Mononuclear cell (primary cell): Measurements from ENCODE around the gene ZNF273. TPM values are rescaled to one million over a fixed set of nuclear protein-coding genes. Genes with fewer than 3 reads are reported as not detected.

Experiments used
- H3K27me3 ChIP-seq: 2 replicates; pipeline ENCODE4 v1.6.0; 2011; ENCODE audit warnings: low read length, control low read depth; ENCODE audit not compliant: insufficient read depth
- H3K4me1 ChIP-seq: 2 replicates; pipeline ENCODE4 v1.5.1; 2011; ENCODE audit warnings: mild to moderate bottlenecking, low read length, control low read depth; ENCODE audit not compliant: insufficient read depth
- H3K4me3 ChIP-seq: 2 replicates; pipeline ENCODE4 v1.5.1; 2011; ENCODE audit warnings: mild to moderate bottlenecking, low read length, moderate library complexity
- H3K9me3 ChIP-seq: 2 replicates; pipeline ENCODE4 v1.5.1; 2011; ENCODE audit warnings: low read depth, mild to moderate bottlenecking, control low read depth, low read length
- total RNA-seq: library from RNA; depleted of rRNA; stranded (reverse); fragments of >200 nt; gene quantifications from one replicate; pipeline ENCODE4 v1.2.3, GENCODE V29; 2012

ZNF273 gene
- total RNA-seq, 1 donor: 16.2 TPM

GRCh38 chr7:64874114-64874513 is 29.0 kb upstream of the ZNF273 start:
- Histone ChIP-seq H3K27me3 (no peaks in the 10 kb centered on the region), H3K9me3 (no peaks in the 10 kb centered on the region)

DNA sequence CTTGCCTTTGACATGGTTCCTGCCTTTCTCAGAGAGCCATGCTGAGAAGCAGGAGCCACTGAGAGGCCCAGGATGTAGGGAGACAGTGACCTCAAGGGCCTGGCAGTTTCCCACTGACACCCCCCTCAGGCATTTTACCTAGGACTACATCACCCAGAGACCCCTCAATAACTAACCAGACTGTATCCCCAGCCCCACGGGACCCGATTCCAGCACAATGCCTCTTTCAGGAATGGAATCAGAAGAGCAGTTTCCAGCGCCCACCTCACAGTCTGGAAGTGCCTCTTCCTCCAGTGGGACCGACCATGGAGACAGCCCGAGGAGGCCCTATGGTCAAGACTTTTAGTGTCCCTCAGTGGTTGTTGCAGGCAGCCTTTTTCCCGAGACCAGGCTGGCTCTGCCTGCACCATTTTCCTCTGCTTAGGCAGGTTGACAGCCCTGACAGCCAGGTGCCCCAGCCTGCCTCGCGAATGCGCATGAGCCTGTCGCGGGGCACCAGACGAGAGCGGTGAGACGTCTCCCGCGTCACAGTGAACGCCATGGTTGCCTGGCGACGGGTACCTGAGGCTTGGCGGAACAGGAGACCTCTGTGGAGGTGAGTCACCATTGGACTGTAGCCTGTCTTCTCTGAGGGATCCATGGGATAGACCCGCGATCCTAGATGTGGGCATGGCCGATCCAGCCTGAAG is 28.4 kb upstream of the ZNF273 start:
- no peak overlapping the region for H3K4me3 ChIP-seq
- no peaks in the 10 kb centered on the region for H3K27me3 ChIP-seq
- H3K9me3 ChIP-seq: no peaks in the 10 kb centered on the region
- no peaks in the 10 kb centered on the region for H3K4me1 ChIP-seq

More at GRCh38 chr7:64874114-64874513, 29.0 kb upstream of the ZNF273 start:
- no peak overlapping the region for H3K4me3 ChIP-seq
- no peaks in the 10 kb centered on the region for H3K4me1 ChIP-seq

DNA sequence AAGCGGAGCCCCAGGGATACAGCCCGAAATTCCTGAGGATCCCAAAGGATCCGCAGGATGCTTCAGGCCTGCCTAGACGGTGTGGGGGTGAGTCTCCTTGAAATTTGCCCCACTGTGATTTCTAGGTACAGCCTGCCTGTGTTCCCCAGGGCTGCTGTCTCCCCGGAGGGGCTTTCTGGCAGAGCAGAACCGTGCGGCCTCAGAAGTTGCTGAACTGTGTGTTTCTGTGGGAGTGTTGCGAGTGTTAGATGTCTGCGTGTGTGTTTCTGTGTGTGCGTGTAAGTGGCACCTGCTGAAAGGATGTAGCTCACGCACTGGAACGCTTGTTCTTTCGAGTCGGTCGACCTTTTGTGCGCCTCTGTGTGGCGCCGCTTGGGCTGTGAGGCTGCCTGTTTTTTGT is 27.8 kb upstream of the ZNF273 start:
- H3K27me3 ChIP-seq: no peaks in the 10 kb centered on the region
- H3K4me1 ChIP-seq: no peaks in the 10 kb centered on the region
- no peaks in the 10 kb centered on the region for H3K9me3 ChIP-seq
- H3K4me3 ChIP-seq: no peak overlapping the region

DNA sequence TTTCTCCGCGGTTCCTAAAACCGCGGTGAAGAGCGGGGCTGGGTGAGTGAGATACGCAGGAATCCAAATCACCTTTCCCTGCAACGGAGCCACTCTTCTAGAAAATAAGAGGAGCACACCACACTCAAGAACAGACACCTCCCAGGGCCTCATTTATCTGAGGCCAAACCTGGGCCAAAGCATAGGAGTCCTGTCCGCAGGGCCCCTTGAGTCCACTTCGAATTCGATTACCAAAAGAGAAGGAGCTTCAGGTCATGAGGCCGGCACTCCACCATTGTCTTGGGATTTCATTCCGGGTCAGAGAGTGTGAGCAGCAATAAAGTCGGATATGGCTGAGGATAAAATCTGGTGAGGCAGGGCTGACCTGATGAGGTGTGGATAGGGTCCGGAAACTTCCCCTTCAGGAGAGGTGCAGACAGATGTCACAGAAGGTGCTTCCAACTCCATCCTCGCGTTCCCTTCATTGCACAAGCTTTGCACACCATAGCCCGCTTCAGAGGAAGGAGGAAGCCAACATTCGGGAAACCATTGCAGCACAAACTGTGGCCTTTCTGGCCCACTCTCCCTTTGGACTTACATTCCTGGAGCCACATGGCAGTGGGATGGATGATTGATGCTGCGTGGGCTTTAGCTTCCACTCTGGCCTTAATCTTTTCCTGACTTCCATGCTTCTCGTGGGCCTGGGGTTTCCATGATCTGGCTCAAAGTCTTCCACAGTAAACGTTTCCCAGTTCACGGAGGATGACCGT is 27.2 kb upstream of the ZNF273 start:
- no peaks in the 10 kb centered on the region for H3K9me3 ChIP-seq
- H3K4me1 ChIP-seq: no peaks in the 10 kb centered on the region
- no peak overlapping the region for H3K4me3 ChIP-seq
- H3K27me3 ChIP-seq: no peaks in the 10 kb centered on the region

DNA sequence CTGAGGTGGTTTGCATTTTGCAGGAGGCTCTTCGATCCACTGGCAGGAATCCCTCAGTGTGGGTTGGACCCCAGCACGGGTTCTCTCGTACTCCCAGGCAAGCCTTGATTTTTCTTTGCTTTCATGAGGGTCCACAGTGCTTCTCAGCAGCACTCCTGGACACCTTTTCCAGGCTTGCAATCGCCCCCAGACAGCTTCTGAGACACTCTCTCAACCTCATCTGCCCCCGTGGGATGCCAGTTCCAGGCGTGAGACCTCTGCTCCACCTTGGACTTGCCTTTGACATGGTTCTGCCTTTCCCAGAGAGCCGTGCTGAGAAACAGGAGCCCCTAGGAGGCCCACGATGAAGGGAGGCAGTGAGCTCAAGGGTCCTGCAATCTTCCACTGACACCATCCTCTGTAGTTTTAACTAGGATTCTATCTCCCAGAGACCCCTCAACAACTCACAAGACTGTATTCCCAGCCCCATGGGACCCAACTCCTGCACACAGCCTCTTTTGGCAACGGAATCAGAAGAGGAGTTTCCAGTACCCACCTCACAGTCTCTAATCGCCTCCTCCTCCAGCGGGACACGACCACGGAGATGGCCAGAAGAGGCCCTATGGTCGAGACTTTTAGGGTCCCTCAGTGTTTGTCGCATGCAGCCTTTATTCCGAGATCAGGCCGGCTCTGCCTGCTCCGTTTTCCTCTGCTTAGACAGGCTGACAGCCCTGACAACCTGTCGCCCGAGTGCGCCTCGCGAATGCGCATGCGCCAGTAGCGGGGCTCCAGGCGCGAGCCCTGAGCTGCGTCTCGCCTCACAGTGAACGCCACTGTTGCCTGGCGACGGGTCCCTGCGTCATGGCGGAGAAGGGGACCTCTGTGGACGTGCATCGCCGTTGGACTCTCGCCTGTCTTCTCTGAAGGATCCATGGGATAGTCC is 26.0 kb upstream of the ZNF273 start:
- no peaks in the 10 kb centered on the region for H3K9me3 ChIP-seq
- peaks cover 2% of the 10 kb centered on the region for H3K27me3 ChIP-seq
- H3K4me3 ChIP-seq: peak overlapping the region; percentile 4
- H3K4me1 ChIP-seq: no peaks in the 10 kb centered on the region

GRCh38 chr7:64877714-64878610 is 25.1 kb upstream of the ZNF273 start:
- Histone ChIP-seq H3K4me3 (peak overlapping the region; percentile 4), H3K27me3 (peaks cover 8% of the 10 kb centered on the region), H3K9me3 (no peaks in the 10 kb centered on the region), H3K4me1 (no peaks in the 10 kb centered on the region)

- H3K27me3 ChIP-seq: peaks cover 14% of the 10 kb centered on the region
- no peaks in the 10 kb centered on the region for H3K9me3 ChIP-seq
- H3K4me1 ChIP-seq: no peaks in the 10 kb centered on the region
- H3K4me3 ChIP-seq: no peak overlapping the region
Measured at GRCh38 chr7:64878684-64879083, 24.4 kb upstream of the ZNF273 start.

- H3K9me3 ChIP-seq: no peaks in the 10 kb centered on the region
- no peak overlapping the region for H3K4me3 ChIP-seq
Measured at GRCh38 chr7:64879086-64879730, 23.9 kb upstream of the ZNF273 start.

DNA sequence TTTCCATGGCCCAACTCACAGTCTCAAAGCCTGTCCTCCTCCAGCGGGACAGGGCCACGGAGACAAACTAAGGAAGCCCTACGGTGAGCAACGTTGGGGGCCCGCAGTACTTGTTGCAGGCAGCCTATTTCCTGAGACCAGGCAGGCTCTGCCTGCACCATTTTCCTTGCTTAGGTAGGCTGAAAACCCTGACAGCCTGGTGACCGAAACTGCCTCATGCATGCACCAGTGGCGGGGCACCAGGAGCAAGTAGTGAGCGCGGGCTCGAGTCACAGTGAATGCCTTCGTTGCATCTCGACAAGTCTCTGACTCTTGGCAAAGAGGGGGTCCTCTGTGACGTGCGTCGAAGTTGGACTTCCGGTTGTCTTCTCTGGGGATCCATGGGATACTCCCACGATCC is 23.3 kb upstream of the ZNF273 start:
- H3K9me3 ChIP-seq: no peaks in the 10 kb centered on the region
- no peak overlapping the region for H3K4me3 ChIP-seq
- H3K27me3 ChIP-seq: peaks cover 14% of the 10 kb centered on the region
- H3K4me1 ChIP-seq: no peaks in the 10 kb centered on the region

More at GRCh38 chr7:64879086-64879730, 23.9 kb upstream of the ZNF273 start:
- peaks cover 14% of the 10 kb centered on the region for H3K27me3 ChIP-seq
- no peaks in the 10 kb centered on the region for H3K4me1 ChIP-seq

- Histone ChIP-seq H3K9me3 (no peaks in the 10 kb centered on the region), H3K27me3 (peaks cover 14% of the 10 kb centered on the region), H3K4me3 (no peak overlapping the region), H3K4me1 (no peaks in the 10 kb centered on the region)
Measured at GRCh38 chr7:64880322-64881297, 22.5 kb upstream of the ZNF273 start.

- Histone ChIP-seq H3K4me3 (no peak overlapping the region), H3K27me3 (peaks cover 20% of the 10 kb centered on the region), H3K4me1 (no peaks in the 10 kb centered on the region), H3K9me3 (no peaks in the 10 kb centered on the region)
Measured at GRCh38 chr7:64881461-64882287, 21.4 kb upstream of the ZNF273 start.

DNA sequence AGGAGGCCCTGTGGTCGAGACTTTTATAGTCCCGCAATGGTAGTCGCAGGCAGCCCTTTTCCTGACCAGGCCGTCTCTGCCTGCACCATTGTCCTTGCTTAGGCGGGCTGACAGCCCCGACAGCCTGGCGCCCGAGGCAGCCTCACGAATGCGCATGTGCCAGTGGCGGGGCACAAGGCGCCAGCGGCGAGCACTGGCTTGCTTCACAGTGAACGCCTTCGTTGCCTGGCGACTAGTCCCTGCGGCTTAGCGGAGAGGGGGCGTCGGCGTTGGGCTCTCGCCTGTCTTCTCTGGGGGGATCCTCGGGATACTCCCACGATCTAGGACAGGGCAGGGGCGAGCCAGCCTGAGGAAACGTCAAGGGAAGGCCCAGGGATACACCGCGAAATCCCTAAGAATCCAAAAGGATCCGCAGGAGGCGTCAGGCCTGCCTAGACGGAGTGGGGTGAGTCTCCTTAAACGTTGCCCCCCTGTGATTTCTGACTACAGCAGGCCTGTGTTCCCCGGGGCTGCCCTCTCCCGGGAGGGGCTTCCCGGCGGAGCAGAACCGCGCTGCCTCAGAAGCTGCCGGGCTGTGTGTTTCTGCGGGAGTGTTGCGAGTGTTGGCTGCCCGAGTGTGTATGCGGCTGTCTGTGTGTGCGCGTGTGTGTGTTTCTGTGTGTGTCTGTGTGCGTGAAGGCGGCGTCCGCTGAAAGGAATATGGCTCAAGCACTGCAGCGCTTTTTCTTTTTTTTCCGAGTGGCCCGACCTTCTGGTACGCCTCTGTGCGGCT is 20.5 kb upstream of the ZNF273 start:
- Histone ChIP-seq H3K4me1 (no peaks in the 10 kb centered on the region), H3K4me3 (no peak overlapping the region), H3K9me3 (no peaks in the 10 kb centered on the region), H3K27me3 (peaks cover 20% of the 10 kb centered on the region)
